CD4-positive, alpha-beta T cell treated with Interferon gamma for 1 hour (primary cell): ENCODE results near the gene PAPOLB.
A peak's percentile ranks its signal among the peaks of the same experiment; 100 is the strongest.
"Not testable (repeated sequence)": the region's sequence is repeated elsewhere in the genome, so short reads cannot be mapped to it uniquely, and the experiment has no call there.

Experiments
- DNase-seq: peaks from one replicate; pipeline ENCODE4 v3.0.0-alpha.2; 2020

The PAPOLB gene

DNA sequence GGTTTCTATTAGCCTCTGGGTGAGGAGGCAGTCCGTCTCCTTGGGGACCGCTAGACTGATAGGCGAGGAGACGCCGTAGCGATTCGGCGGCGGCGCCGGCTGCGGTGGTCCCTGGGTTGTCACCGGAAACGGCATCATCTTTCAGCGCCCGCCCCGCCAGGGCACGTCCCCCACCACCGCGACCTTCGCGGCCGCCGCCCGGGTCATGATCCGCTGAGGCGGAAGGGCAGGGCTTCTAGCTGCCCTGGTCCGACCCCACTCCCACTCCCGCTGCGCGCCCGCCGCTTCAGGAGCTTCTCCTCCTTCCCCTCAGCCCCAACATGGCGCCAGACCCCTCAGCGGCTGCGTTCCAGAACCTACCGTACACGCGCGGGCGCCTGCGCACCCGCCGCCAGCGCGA, at the start of gene PAPOLB:
PAPOLB (minus strand) TSS at position 358 of the 400 bp plus-strand sequence; CDS start at position 138, 220 bp downstream.
- DNase-seq: peak; percentile 43

DNA sequence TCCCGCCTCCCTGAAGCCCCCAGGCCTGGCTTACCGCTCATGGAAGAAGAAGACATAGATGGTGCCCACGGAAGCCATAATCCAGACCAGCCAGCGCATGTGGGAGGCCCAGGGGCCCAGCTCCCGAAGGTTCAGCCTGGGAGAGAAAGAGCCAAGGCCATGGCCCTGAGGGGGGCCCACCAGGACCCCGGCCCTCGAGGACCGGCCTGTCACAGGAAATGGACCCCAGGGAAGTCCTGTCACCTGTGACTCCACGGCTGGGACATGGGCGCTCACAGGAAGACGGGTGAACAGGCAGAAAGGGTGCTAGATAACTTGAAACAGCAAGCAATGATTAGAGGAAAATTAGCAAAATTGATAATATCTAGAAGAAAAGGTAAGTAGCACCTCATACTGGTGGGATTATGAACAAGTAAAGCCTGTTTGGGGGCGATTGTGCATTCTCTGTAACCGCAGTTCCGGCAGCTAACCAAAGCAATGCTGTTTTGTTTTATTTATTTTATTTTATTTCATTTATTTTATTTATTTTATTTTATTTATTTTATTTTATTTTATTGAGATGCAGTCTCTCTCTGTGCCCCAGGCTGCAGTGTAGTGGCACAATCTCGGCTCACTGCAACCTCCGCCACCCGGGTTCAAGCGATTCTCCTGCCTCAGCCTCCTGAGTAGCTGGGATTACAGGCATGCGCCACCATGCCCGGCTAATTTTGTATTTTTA, 49.4 kb upstream of the PAPOLB start:
- DNase-seq: no peak

DNA sequence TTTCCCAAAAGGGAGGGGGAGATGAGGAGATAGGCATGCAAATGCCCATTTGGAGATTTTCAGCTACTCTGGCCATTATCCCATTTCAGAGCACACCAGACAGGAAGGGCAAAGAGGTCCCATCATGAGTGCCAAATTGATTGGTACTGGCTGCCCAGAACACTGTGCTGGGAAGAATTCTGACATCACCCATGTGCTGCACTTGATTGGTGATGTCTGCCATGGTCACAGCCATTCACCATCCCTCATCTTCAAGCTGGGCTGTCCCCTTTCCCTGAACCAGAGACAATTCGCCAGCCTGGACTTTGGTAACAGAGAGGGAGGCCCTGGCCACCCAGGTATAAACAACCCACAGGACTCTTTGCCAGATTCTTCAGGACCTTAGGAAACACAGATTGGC, 44.9 kb upstream of the PAPOLB start:
- DNase-seq: no peak

DNA sequence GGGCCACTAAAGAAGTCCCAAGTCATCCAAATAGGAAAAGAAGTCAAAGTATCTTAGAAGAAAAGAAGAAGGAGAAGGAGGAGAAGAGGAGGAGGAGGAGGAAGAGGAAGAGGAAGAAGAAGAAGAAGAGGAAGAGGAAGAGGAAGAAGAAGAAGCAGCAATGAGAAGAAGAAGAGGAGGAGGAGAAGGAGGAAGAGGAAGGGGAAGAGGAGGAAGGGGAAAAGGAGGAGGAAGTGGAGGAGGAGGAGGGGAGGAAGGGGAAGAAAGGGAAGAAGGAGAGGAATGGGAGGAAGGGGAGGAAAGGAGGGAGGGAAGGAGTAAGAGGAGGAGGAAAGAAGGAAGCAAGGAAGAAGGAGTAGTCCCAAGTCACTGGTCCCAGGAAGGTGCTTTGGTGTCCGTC, 43.3 kb upstream of the PAPOLB start:
- DNase-seq: no peak

DNA sequence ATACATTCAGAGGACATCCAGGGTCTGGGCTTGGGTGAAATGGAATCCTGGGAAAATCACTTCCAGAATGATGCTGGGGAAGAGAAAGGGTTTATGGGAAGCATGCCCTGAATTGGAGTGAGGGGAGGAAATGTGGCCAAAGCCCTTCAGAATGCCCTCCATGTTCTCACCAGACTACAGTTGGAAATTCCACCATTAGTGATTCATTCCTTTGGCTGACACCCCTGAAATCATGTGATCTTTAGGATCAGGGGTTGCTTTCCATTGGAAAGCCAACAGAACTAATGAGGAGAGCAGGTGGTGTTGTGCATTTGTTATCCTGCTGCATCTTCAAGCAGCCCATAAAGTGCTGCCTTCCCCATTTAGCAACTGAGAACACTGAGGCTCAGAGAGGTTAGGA, 42.5 kb upstream of the PAPOLB start:
- no peak for DNase-seq

DNA sequence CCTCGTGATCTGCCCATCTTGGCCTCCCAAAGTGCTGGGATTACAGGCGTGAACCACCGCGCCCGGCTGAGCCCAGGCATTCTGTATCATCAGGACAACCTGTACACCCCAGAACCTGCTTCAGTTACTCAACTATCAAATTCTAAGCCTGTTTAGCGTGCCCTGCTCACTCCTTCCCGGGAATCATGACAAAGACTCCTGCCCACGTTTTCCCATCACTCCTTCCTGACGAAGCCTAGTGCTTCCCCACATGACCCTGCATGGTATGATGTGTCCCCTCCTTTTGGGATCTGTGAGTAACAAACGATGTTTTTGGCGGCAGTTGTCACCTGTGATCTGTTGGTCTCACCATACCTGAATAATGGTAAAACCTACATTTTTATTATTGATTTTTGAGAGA, 33.9 kb upstream of the PAPOLB start:
- no peak for DNase-seq

DNA sequence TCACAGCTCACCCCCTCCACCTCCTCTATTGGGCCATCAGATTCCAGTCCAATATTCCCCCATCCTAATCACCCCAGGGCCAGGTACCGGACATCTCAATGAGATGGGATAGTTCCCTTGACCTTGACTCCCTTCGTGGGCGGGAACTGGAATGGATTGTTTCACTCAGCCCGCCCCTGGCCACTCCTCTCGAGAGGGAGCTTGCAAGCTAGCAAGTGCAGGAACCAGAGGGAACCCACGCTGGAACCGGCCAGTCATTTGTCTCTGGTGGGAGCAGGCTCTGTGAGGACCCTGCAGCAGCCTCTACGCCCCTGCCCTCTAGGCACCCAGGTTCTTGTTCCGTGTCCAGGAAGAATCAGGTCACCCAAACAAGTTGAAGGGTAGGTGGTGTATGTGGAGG, 32.7 kb upstream of the PAPOLB start:
- DNase-seq: no peak

DNA sequence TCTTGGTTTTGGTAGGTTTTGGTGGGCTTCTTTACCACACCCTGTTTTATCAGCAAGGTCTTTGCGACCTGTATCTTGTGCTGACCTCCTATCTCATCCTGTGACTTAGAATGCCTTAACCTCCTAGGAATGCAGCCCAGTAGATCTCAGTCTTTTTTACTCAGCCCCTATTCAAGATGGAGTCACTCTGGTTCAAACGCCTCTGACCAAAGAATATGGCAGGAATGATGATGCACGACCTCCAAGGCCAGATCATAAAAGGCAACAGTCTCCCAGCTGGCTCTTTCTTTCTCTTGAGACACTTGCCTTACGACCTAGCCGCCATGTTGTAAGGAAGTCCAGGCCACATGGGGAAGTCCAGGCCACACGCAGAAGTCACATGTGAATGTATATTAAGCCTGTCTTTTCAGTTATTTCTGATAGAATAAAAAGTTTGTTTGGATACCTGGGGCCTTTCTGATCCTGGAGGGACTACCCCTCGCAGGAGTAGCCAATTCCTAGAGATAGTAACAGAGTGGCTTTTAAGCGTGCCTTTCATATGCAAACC, 32.2 kb upstream of the PAPOLB start:
- no peak for DNase-seq

DNA sequence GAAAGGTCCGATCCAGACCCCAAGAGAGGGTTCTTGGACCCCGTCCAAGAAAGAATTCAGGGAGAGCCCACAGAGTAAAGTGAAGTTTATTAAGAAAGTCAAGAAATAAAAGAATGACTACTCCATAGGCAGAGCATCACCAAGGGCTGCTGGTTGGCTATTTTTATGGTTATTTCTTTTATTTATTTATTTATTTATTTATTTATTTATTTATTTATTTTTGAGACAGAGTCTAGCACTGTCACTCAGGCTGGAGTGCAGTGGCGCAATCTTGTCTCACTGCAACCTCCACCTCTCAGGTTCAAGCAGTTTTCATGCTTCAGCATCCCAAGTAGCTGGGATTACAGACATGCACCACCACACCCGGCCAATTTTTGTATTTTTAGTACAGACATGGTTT, 31.4 kb upstream of the PAPOLB start:
- not testable (repeated sequence) for DNase-seq

DNA sequence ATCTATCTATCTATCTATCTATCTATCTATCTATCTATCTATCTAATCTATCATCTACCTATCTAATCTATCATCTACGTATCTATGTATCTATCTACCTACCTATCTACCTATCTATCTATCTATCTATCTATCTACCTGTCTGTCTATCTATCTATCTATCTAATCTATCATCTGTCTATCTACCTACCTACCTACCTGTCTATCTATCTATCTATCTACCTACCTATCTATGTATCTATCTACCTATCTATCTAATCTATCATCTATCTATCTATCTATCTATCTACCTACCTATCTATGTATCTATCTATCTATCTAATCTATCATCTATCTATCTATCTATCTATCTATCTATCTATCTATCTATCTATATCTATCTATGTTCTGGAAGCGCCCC, 29.7 kb upstream of the PAPOLB start:
- not testable (repeated sequence) for DNase-seq

DNA sequence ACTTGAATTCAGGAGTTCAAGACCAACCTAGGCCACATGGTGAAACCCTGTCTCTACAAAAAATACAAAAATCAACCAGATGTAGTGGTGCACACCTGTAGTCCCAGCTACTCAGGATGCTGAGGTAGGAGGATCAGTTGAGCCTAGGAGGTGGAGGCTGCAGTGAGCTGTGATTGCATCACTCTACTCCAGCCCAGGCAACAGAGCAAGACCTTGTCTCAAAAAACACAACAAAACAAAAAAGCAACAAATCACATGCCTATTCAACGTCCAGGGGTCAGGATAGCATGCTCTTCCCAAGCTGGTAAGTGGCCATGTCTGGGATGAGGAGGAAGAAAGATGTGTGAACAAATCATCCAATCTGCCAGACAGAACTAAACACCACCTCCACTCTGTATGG, 27.9 kb upstream of the PAPOLB start:
- DNase-seq: no peak

DNA sequence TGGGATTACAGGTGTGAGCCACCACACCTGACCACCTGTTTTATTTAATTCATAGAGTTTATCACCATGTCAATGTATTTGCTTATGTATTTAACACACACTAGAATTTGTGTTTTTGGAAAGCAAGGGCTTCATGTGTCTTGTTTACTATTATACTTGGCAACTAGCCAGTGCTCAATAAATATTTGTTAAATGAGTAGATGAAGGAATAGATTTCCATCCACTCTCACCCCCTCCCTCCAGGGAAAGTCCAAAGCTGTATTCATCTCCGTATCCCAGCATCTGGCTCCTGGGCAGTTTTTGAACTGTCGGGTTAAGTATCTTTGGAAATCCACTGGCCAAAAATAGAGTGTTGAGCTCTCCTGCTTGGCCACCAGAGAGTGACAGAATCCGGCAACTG, 26.3 kb upstream of the PAPOLB start:
- no peak for DNase-seq

DNA sequence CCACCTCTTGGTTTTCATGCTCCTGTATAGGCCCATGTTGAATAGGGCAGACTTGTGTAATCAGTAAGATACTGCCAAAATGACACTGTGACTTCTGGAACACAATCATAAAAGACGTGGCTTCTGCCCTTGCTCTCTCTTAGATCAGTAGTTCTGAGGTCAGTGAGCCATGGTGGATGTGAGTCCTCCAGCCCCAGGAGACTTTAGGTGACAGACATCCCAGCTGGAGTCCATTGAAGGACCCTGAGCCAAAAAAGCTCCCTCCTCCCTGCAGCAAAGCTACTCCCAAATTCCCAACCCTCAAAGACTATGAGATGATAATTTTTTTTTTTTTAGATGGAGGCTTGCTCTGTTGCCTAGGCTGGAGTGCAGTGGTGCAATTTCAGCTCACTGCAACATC, 24.8 kb upstream of the PAPOLB start:
- no peak for DNase-seq

DNA sequence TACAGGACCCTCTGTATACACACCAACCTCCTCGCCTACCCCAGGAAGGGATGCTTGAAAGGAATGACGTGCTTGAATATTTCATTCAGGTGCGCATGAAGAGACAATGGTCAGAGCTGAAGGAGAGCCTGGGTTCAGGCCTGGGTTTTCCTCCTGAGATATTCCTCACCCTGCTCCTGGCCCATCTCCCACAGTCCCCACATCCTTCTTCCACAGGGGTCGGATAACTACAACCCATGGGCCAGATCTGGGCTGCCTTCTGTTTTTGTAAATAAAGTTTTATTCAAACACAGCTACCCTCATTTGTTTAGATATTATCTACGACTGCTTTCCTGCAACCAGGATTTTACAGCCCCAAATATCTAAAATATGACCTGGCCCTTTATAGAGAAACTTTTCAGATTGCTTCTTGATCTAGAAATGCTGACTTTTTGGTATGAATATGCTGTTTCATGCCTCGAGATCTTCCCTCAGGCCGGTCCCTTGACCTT, 23.5 kb upstream of the PAPOLB start:
- DNase-seq: no peak

DNA sequence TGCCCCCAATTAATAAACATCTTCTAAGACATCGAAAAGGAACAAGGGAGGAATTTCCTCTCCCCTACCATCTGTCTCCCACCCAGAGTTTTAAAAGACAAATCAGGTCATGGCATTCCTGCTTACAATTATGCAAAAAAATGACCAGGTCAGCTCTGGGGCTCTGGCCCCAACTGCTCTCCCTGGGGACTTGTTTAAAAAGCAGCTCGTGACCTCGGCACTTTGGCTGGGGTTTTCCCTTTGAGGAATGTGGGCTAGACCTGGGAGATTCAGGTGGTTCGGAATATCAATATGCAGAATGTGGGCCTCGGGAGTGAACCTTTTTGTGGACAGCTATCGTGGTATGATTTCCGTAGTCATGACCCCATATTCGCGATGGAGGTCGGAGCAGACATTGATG, 22.3 kb upstream of the PAPOLB start:
- no peak for DNase-seq

DNA sequence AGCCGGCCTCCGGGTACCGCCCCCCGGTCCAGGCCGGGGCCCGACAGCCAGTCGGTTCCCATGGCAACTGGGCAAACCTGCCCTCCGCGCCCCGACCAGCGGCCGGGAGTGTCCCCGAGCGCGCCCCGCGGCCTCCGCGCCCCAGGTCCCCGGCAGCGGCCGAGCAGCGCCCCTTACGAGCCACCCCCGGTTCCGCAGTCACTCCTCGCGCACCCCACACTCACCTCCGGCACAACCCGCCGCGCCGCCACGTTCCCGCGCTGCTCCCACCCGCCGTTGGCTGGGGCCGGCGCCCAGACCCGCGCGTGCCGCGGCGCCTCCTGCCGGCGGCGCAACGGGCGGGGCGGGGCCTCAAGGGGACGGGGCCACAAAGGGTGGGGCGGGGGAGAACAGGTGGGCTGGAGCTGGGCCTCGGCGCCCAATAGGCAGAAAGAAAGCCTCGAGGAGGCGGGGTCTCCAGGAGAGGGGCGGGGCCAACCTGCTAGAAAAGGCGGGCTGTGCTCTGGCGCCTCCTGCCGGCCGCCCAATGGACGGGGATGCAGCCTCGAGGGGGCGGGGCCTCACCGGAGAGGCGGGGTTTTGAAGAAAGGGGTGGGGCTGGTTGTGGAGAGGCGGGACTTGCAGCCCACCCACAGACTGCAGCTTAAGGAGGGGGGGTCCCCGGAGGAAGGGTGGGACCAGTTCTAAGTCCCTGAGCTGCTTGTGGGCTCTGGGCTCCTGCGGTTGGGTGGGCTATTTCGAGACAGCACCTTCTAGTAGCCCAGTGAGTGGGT, 21.7 kb upstream of the PAPOLB start, which contains the start of gene RADIL:
RADIL (minus strand) TSS at position 345 of the 773 bp plus-strand sequence. CDS start 5,577 bp downstream, outside the sequence.
- peak; percentile 86 for DNase-seq

DNA sequence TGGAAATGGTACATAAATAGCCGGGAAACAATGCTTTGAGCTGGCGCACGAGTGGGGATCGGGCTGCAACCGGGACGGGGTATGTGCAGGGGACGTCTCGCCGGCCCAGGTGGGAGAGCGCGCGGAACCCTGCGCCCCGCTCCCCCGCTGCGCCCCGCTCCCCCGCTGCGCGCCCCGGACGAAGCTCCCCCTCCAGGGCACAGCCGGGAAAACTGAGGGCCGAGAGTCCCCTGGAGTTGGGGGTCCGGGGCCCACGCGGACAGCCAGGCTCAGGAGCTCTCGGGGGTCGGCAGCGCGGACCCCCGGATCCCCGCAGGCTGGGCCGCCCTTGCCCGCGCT, 21.2 kb upstream of the PAPOLB start:
- no peak for DNase-seq

DNA sequence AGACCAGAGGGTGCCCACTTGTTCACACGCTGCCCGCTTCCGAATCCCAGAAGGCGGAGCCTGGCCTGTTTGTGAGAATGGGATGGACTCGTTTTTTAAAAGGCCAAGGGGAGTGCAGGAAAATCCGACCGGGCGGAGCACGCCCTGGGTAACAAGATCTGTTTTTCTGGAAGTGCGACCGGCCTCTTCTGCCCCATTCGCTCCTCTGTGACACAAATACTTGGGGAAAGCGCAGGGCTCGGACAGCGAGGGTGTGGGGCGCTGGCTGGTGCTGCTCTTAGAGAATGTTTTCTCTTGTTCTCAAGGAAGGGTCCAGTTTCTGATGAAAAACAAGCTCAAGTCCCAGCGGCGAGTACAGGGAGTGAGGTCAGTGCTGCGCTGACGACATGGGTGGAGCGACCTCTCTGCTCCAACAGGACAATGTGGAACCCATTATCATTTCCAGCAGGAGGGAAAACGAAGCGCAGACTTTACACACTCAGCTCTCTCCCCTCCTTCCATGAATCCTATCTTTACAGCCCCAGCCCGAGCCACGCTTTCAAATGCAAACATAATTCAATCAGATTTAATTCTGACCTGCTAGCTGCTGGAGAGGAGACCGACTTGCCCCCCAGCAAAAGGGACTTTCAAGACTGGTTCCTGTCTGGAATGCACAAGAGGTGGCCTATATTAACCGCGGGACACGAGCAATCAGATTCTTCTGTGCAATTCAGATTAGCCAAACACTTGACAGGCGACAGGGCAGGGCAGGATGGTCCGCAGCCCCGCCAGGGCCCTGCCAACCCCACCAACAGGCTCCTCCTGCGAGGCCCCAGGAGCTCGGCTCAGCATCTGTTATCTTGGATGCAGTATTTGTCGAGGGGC, 20.6 kb upstream of the PAPOLB start:
- no peak for DNase-seq

DNA sequence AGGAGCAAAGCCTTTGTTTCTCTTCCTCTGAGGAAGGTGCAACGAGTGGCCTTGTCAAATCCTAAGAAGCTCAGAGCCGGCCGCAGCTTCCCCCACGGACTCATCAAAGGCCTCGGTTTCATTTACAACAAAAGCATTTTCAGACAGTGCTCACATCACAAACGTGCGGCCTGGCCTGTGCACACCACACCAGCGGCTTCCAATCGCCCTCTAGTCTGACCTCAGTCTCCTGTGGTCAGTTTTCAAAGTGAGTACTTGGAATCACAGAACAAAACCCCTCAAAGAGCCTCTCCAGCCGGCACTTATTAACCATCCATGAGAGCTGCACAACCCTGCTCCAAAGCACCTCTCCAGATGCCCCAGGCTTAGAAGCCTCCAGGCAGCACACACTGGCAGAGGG, 18.4 kb upstream of the PAPOLB start:
- no peak for DNase-seq

DNA sequence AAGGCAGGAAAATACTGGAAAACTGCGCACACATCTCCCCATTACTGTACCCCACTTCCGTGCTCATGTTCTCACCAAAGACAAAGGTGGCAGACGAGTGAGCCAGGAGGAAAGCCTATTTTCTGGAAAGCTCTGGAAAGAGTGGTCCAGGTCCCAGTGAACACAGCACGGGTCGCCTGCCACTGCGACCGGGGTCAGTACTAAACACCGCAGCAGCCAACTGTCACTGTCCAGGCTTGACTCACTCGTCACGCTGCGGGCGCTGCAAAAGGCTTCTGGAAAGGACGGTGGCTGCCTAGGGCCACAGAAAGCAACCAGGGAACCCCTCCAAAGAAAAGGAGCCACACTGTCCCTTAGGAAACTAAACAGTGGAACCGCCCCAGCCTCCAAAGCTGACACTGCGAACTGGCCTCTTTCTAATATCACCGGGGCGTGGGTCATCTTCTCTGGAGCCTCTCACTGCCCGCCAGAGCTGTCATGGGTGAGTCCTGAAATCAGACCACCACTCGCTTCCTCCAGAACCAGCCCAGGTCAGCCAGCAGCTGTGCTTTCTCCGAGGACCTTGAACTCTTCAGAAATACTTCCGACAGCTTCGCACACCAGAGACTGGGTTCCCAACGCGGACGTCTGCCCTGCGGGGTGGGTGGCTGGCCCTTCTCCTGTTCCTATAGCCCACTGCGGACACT, 17.7 kb upstream of the PAPOLB start:
- DNase-seq: no peak

DNA sequence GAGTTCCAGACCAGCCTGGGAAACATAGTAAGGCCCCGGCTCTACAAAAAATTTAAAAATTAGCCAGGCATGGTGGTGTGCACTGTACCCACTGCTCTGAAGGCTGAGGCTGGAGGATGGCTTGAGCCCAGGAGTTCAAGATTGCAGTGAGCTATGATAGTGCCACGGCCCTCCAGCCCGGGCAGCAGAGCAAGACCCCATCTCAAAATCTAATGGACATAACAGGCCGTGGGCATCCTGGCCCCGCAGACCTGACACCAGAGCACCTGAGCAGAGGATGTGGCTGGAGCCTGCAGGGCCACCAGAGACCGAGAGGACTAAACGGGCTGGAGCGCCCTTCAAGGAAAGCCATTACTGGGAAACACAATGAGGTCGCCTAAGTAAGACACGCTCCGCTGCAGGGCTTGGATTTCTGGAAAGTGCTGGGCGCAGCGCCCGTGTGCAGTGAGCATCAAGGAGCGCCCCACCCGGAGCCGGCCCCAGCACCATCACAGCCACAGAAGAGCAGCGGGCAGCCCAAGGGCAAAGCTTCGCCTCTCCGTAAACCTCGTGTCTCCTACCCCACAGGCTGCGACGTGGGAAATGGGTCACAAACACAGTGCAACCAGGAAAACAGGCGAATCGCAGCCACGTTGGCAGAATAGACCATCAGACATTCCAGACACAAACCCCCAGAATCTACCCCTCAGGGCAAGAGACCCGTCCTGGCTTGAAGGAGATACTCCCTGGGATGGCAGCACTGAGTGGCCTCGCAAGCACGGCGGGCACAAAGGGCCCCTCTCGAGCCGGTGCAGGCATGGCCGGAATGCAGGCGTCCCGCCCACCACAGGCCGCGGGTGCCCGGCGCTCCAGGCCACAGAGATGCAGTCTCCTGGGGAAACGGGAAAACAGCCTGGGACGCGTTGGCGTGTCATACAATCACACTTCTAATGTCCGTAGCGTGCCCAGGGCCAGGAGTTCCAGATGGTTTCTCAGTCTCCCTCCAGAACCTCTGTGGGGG, 16.8 kb upstream of the PAPOLB start:
- no peak for DNase-seq
